Spinal cord (tissue), 10 donors: ENCODE measurements around the gene TRIM47. TPM values are rescaled to one million over a fixed set of nuclear protein-coding genes. Genes with fewer than 3 reads are reported as not detected.

Experiments
- DNase-seq, 6 donors: peaks; one replicate each; pipeline versions ENCODE4 v3.0.0 to v3.0.0-alpha.2; 2013 to 2015; ENCODE audit warnings: low spot score in 6 of 6, low read depth in 4 of 6
- H3K27ac ChIP-seq: one replicate; pipeline ENCODE4 v1.5.1; 2013; ENCODE audit warnings: low read depth, low read length, control low read depth
- H3K27me3 ChIP-seq: one replicate; pipeline ENCODE4 v1.6.1; 2013; ENCODE audit warnings: low read length; ENCODE audit not compliant: control insufficient read depth, insufficient read depth
- H3K36me3 ChIP-seq: one replicate; pipeline ENCODE4 v1.6.1; 2013; ENCODE audit warnings: low read length; ENCODE audit not compliant: control insufficient read depth, insufficient read depth
- H3K4me1 ChIP-seq: one replicate; pipeline ENCODE4 v1.6.1; 2013; ENCODE audit warnings: low read length; ENCODE audit not compliant: control insufficient read depth, insufficient read depth
- H3K4me3 ChIP-seq: one replicate; pipeline ENCODE4 v1.5.1; 2013; ENCODE audit warnings: low read depth, low read length, control low read depth
- H3K9me3 ChIP-seq: one replicate; pipeline ENCODE4 v1.6.1; 2013; ENCODE audit warnings: low read length; ENCODE audit not compliant: control insufficient read depth, insufficient read depth
- WGBS: methylation state at CpG from one replicate; pipeline ENCODE4 v1.1.5; 2013; ENCODE audit warnings: missing lambda C conversion rate; ENCODE audit not compliant: insufficient coverage; 5-methylcytosine and 5-hydroxymethylcytosine counted together
- polyA plus RNA-seq, 2 donors: library from polyadenylated mRNA; unstranded; fragments of 120-200 nt; gene quantifications; one replicate each; pipeline ENCODE4 v1.2.1, GENCODE V29; 2013; ENCODE audit not compliant: insufficient read length in 2 of 2
- total RNA-seq, 2 donors: library from RNA; depleted of rRNA in 1 of 2; stranded (reverse); fragments of 120-200 nt in 1 of 2; fragments of >200 nt in 1 of 2; gene quantifications; one replicate each; pipeline versions ENCODE4 v1.2.3 to v1.2.4, GENCODE V29; 2013 to 2014
- donor health status: healthy.

TRIM47 gene
- total and polyA plus RNA-seq, 4 donors = 31.3 to 53.6 (median 45.0) TPM

DNA sequence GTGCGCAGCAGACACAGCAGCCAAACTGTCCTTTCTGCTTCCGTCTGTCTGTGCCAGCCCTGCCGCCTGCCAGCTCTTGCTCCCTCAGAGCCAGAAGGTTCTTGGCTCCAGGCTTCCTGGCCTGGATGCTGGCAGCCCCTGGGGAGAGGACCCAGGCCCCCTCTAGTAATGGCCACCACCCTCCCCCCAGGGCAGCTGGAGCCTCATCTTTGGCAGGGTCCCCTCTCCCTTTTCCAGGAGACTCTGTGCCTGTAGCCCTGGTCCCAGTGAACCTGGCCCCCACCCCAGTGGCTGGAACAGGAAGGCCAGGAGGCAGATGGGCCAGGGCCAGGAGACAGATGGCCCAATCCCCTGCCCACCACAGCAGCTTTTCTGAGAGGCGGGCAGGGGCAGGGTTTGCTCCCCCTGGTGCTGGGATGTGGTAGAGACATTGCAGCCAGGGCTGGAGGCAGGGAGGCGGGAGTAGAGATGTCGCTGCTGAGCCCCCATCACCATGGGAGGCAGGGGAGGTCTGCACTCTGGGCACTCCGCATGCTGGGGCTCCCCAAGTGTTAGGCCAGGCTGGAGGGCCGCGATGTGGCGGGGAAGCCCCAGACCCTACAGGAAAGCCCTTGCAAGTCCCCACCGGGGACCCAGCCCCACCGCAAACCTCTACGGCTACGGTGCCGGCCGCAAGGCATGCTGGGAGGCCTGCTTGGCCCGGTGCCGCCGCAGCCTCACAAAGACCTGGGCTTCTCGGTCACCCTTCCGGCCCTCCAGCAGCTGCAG, 50.9 kb downstream of the TRIM47 start:
- Histone ChIP-seq H3K27me3 (no peaks in the 10 kb centered on the region), H3K36me3 (peaks cover 69% of the 10 kb centered on the region), H3K4me1 (peaks cover 64% of the 10 kb centered on the region), H3K9me3 (no peaks in the 10 kb centered on the region), H3K4me3 (peak overlapping the region; percentile 41), H3K27ac (peak overlapping the region; percentile 94)
- 9% methylated on average over 20 of the region's 21 CpGs for WGBS
- DNase-seq = peak; percentile 50 to 94 (median 74)

DNA sequence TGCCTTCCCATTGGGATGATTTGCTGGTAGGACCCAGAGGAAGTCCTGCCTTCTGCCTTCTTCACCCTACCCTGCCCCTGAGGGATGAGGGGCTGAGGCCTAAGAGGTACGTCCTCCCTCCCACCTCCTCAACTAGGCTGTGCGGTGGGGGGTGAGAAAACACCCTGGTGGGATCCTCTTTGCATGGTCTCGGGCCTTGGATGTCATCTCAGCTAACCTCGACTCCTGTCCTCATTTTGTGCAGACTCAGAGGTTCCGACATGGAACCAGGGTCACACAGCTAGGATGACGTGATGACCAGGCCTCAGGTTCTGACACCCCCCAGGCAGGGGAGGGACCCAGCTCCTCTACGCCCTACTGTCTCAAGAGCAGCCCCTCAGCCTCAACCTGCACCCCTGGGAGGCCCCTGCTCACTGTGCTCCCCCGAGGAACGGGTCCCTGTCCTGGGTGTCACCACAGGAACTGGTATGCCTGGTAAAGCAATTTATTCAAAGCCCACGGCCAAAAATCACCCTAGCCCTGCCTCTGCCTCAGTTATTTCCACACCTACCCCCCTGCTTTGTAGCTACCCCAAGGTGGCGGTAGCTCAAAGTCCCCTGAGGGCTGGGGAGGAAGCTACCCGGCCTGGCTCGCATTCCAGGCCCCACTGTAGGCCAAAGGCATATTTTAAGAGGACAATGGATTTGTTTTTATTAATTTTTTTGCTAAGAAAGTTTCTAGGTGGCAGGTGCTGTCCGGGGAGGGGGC, 51.6 kb downstream of the TRIM47 start:
- H3K27ac ChIP-seq = peak overlapping the region; percentile 94
- H3K4me1 ChIP-seq = peaks cover 71% of the 10 kb centered on the region
- DNase-seq = no peak
- H3K36me3 ChIP-seq = peaks cover 76% of the 10 kb centered on the region
- 56% methylated on average over 10 of the region's 14 CpGs for WGBS
- no peaks in the 10 kb centered on the region for H3K9me3 ChIP-seq
- H3K4me3 ChIP-seq = no peak overlapping the region
- H3K27me3 ChIP-seq = no peaks in the 10 kb centered on the region

DNA sequence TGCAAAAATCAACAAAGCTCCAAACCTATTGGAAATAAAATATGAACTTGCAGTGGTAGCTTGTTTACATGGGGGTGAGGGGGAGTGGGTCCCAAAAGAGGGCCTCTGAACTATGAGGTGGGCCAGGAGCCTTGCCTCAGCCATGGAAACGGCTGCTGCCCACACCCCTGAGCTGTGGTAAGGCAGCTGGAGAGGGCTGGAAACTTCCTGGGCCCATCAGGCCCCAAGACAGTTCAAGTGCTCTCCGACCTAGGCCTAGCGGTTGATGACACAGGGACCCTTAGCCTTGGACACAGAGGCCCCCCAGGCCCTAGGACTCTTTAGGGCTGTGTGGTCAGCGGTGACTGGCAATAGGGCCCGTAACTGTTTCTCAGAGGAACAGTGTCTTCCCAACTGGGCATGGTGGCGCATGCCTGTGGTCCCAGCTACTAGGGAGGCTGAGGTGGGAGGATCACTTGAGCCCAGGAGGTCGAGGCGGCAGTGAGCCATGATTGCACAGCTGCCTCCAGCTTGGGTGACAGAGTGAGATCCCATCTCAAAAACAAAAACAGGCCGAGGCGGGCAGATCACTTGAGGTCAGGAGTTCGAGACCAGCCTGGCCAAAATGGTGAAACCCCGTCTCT, 52.5 kb downstream of the TRIM47 start:
- H3K27ac ChIP-seq = peak overlapping the region; percentile 64
- no peak for DNase-seq
- 93% methylated on average over 6 of the region's 12 CpGs for WGBS
- H3K9me3 ChIP-seq = no peaks in the 10 kb centered on the region
- H3K4me1 ChIP-seq = peaks cover 74% of the 10 kb centered on the region
- H3K4me3 ChIP-seq = no peak overlapping the region
- no peaks in the 10 kb centered on the region for H3K27me3 ChIP-seq
- peaks cover 81% of the 10 kb centered on the region for H3K36me3 ChIP-seq

DNA sequence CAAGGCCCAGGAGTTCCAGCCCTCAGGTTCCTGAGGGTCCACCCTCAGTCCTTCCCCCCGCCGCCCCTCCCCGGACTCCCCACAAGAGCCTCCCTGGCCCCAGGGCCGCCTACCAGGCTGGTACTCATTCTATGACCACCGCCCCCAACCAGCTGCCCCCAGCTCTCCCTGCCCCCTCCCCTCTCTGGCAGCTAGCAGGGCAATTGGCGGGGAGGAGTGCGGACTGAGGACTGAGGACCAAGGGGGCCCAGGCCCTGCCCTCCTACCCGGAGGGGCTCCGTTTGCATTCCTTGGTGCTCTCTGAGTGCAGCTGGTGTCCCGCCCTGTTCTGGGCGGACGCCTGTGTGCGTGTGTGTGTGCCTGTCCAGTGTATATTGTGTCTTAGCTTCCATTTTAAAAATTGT, 53.2 kb downstream of the TRIM47 start:
- Histone ChIP-seq H3K9me3 (no peaks in the 10 kb centered on the region), H3K4me1 (peaks cover 72% of the 10 kb centered on the region), H3K36me3 (peaks cover 81% of the 10 kb centered on the region), H3K4me3 (no peak overlapping the region), H3K27me3 (no peaks in the 10 kb centered on the region), H3K27ac (peak overlapping the region; percentile 64)
- DNase-seq = no peak
- 62% methylated on average over 11 of the region's 13 CpGs for WGBS

DNA sequence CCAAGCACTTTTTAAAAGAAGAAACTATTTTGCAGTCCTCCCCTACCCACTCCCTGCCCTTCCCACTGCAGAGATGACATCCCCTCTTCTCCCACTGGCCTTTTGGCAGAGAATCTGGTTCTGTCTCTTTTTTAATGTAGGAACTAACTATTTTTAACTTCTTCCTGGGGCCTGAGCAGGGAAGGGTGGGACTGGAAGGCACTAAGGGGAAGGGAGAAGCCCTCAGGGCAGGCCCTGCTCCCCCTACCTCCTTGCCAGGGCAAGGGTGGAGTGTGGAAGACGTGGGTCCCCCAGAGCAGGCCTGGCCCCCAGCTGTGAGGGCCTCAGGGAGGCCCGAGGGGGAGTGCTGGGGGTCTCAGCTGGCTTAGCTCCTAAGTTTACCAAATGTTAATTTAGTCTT, 53.7 kb downstream of the TRIM47 start:
- WGBS = 47% methylated on average over 2 of the region's 2 CpGs
- DNase-seq = no peak
- Histone ChIP-seq H3K27ac (peak overlapping the region; percentile 64), H3K4me3 (no peak overlapping the region), H3K27me3 (no peaks in the 10 kb centered on the region), H3K9me3 (no peaks in the 10 kb centered on the region), H3K4me1 (peaks cover 67% of the 10 kb centered on the region), H3K36me3 (peaks cover 82% of the 10 kb centered on the region)

Other genes with a start within 250 kb of the TRIM47 start
- gene SMIM5, start 245.1 kb downstream of the TRIM47 start, total RNA-seq = 1 to 10 TPM; 3.0 to 5.8 TPM
- gene SMIM5, start 245.1 kb downstream of the TRIM47 start, polyA plus RNA-seq = 1 to 10 TPM; 2.1 to 2.7 TPM
- 10 to 100 TPM; 10.2 to 28.0 TPM for gene RECQL5, start 211.4 kb downstream of the TRIM47 start, total RNA-seq
- 10 to 100 TPM; 29.3 to 36.5 TPM for gene RECQL5, start 211.4 kb downstream of the TRIM47 start, polyA plus RNA-seq
- 100 to 1,000 TPM in 1 of 2 donors, 10 to 100 TPM in 1; 44.3 to 108 TPM for gene SAP30BP, start 211.2 kb downstream of the TRIM47 start, total RNA-seq
- 100 to 1,000 TPM; 103 to 123 TPM for gene SAP30BP, start 211.2 kb downstream of the TRIM47 start, polyA plus RNA-seq
- gene ITGB4, start 157.1 kb downstream of the TRIM47 start, total RNA-seq = 10 to 100 TPM; 24.0 to 46.5 TPM
- 10 to 100 TPM; 39.7 to 57.9 TPM for gene ITGB4, start 157.1 kb downstream of the TRIM47 start, polyA plus RNA-seq
- gene GALK1, start 113.4 kb downstream of the TRIM47 start, total RNA-seq = 10 to 100 TPM; 14.8 to 28.0 TPM
- gene GALK1, start 113.4 kb downstream of the TRIM47 start, polyA plus RNA-seq = 10 to 100 TPM; 22.6 to 27.2 TPM
- gene UNK, start 93.8 kb downstream of the TRIM47 start, total RNA-seq = 10 to 100 TPM; 28.9 to 33.9 TPM
- 10 to 100 TPM; 41.2 to 54.8 TPM for gene UNK, start 93.8 kb downstream of the TRIM47 start, polyA plus RNA-seq
- gene UNC13D, start 34.2 kb downstream of the TRIM47 start, total RNA-seq = 1 to 10 TPM; 3.1 to 4.0 TPM
- gene UNC13D, start 34.2 kb downstream of the TRIM47 start, polyA plus RNA-seq = 1 to 10 TPM; 5.3 to 6.1 TPM
- gene WBP2, start 23.2 kb downstream of the TRIM47 start, total RNA-seq = 10 to 100 TPM; 45.6 to 57.5 TPM
- 100 to 1,000 TPM; 211 to 231 TPM for gene WBP2, start 23.2 kb downstream of the TRIM47 start, polyA plus RNA-seq
- 10 to 100 TPM; 11.7 to 18.4 TPM for gene TRIM65, start 18.4 kb upstream of the TRIM47 start, total RNA-seq
- gene TRIM65, start 18.4 kb upstream of the TRIM47 start, polyA plus RNA-seq = 10 to 100 TPM; 17.7 to 24.8 TPM
- gene MRPL38, start 26.3 kb upstream of the TRIM47 start, total RNA-seq = 10 to 100 TPM; 26.3 to 41.2 TPM
- gene MRPL38, start 26.3 kb upstream of the TRIM47 start, polyA plus RNA-seq = 100 to 1,000 TPM; 111 to 116 TPM
- gene FBF1, start 62.5 kb upstream of the TRIM47 start, total RNA-seq = 10 to 100 TPM; 10.1 to 23.9 TPM
- gene FBF1, start 62.5 kb upstream of the TRIM47 start, polyA plus RNA-seq = 10 to 100 TPM; 12.8 to 24.1 TPM
- 10 to 100 TPM; 56.8 to 63.6 TPM for gene ACOX1, start 100.6 kb upstream of the TRIM47 start, total RNA-seq
- gene ACOX1, start 100.6 kb upstream of the TRIM47 start, polyA plus RNA-seq = 10 to 100 TPM; 32.7 to 35.6 TPM
- gene TEN1, start 100.7 kb upstream of the TRIM47 start, total RNA-seq = 10 to 100 TPM; 12.6 to 17.4 TPM
- gene TEN1, start 100.7 kb upstream of the TRIM47 start, polyA plus RNA-seq = 10 to 100 TPM; 17.9 to 19.8 TPM
- gene CDK3, start 122.3 kb upstream of the TRIM47 start, total RNA-seq = 10 to 100 TPM in 1 of 2 donors, 1 to 10 TPM in 1; 3.8 to 11.1 TPM
- gene CDK3, start 122.3 kb upstream of the TRIM47 start, polyA plus RNA-seq = 10 to 100 TPM; 13.2 to 16.9 TPM
- under 1 TPM; 0.17 to 0.20 TPM for gene EVPL, start 148.7 kb upstream of the TRIM47 start, total RNA-seq
- gene EVPL, start 148.7 kb upstream of the TRIM47 start, polyA plus RNA-seq = under 1 TPM; 0.90 TPM
- gene SRP68, start 193.9 kb upstream of the TRIM47 start, total RNA-seq = 10 to 100 TPM; 31.4 to 38.8 TPM
- gene SRP68, start 193.9 kb upstream of the TRIM47 start, polyA plus RNA-seq = 10 to 100 TPM; 63.3 to 63.7 TPM
- not detected for gene GALR2, start 196.2 kb upstream of the TRIM47 start, total RNA-seq
- gene GALR2, start 196.2 kb upstream of the TRIM47 start, polyA plus RNA-seq = under 1 TPM; 0.47 to 0.74 TPM
- not detected for gene ZACN, start 200.6 kb upstream of the TRIM47 start, total RNA-seq
- gene ZACN, start 200.6 kb upstream of the TRIM47 start, polyA plus RNA-seq = 10 to 100 TPM; 49.6 to 59.0 TPM
- 100 to 1,000 TPM in 1 of 2 donors, 10 to 100 TPM in 1; 84.7 to 172 TPM for gene EXOC7, start 225.2 kb upstream of the TRIM47 start, total RNA-seq
- 100 to 1,000 TPM; 162 to 168 TPM for gene EXOC7, start 225.2 kb upstream of the TRIM47 start, polyA plus RNA-seq